ENCODE measurements around the gene ATRAID.
A peak's percentile ranks its signal among the peaks of the same experiment; 100 is the strongest.

Gene ATRAID

GRCh38 chr2:27220091-27220490, 8.2 kb downstream of the ATRAID start:
- no peak for DNase-seq

GRCh38 chr2:27221166-27221565, 9.3 kb downstream of the ATRAID start:
- DNase-seq, result no peak

GRCh38 chr2:27222407-27222806, 10.6 kb downstream of the ATRAID start:
- DNase-seq, result no peak

- DNase-seq, result no peak
These were observed 11.6 kb downstream of the ATRAID start for GRCh38 chr2:27223416-27223815.

GRCh38 chr2:27225526-27225925, 13.7 kb downstream of the ATRAID start:
- no peak for DNase-seq

- DNase-seq, result no peak
These were observed 15.7 kb downstream of the ATRAID start for GRCh38 chr2:27227501-27227900.

GRCh38 chr2:27231921-27232320, 20.1 kb downstream of the ATRAID start:
- DNase-seq, result no peak

GRCh38 chr2:27233341-27233740, 21.5 kb downstream of the ATRAID start:
- no peak for DNase-seq

GRCh38 chr2:27236136-27236535, 24.3 kb downstream of the ATRAID start:
- DNase-seq, result no peak

GRCh38 chr2:27236626-27237025, 24.8 kb downstream of the ATRAID start:
- DNase-seq, result no peak

GRCh38 chr2:27237341-27237945, 25.6 kb downstream of the ATRAID start:
- no peak for DNase-seq

GRCh38 chr2:27238976-27239375, 27.1 kb downstream of the ATRAID start:
- DNase-seq, result no peak

GRCh38 chr2:27240406-27240805, 28.6 kb downstream of the ATRAID start:
- DNase-seq, result no peak

GRCh38 chr2:27241761-27242613, 30.1 kb downstream of the ATRAID start:
- no peak for DNase-seq

- no peak for DNase-seq
These were observed 30.7 kb downstream of the ATRAID start for GRCh38 chr2:27242614-27242951.

- no peak for DNase-seq
These were observed 31.7 kb downstream of the ATRAID start for GRCh38 chr2:27243391-27244130.

GRCh38 chr2:27245116-27245515, 33.3 kb downstream of the ATRAID start:
- no peak for DNase-seq

- DNase-seq, result no peak
These were observed 33.8 kb downstream of the ATRAID start for GRCh38 chr2:27245626-27246025.

GRCh38 chr2:27247893-27248292, 36.1 kb downstream of the ATRAID start:
- DNase-seq, result no peak

GRCh38 chr2:27249159-27249890, 37.5 kb downstream of the ATRAID start:
- DNase-seq, result no peak

- peak; percentile 58 to 64 for DNase-seq
These were observed 38.2 kb downstream of the ATRAID start for GRCh38 chr2:27249891-27250651.

GRCh38 chr2:27250652-27251379, 39.0 kb downstream of the ATRAID start:
- no peak for DNase-seq

All from stimulated activated CD4-positive, alpha-beta T cell treated with anti-CD3 and anti-CD28 coated beads, Interleukin-2, amount 100 ng/mL, for 48 hours (primary cell).